Upper lobe of right lung (tissue), 1 donor: ENCODE results near the gene C15orf39. TPM values are rescaled to one million over a fixed set of nuclear protein-coding genes. Genes with fewer than 3 reads are reported as not detected.

Experiments used
- ATAC-seq: fragments of 200-7000 bp; cut with Tn5 transposase; one replicate; pipeline ENCODE4 v1.9.1; 2020; ENCODE audit warnings: mild to moderate bottlenecking, moderate library complexity
- DNase-seq: peaks from one replicate; pipeline ENCODE4 v3.0.0-alpha.2; 2020
- H3K27ac ChIP-seq: fragments of 200-600 bp; one replicate; pipeline ENCODE4 v1.8.0; 2022
- H3K27me3 ChIP-seq: fragments of 200-600 bp; one replicate; pipeline ENCODE4 v1.8.0; 2022; ENCODE audit warnings: mild to moderate bottlenecking
- H3K36me3 ChIP-seq: fragments of 200-600 bp; one replicate; pipeline ENCODE4 v1.8.0; 2022
- H3K4me1 ChIP-seq: fragments of 200-600 bp; one replicate; pipeline ENCODE4 v1.8.0; 2022
- H3K4me3 ChIP-seq: fragments of 200-600 bp; one replicate; pipeline ENCODE4 v1.8.0; 2022; ENCODE audit warnings: mild to moderate bottlenecking
- H3K9me3 ChIP-seq: fragments of 200-600 bp; one replicate; pipeline ENCODE4 v1.8.0; 2022
- intact Hi-C: fragments of 100-400 bp; cut with DNase I; formaldehyde crosslinking; loops from one replicate; pipeline ENCODE4 v1.11.0; 2022
- total RNA-seq: library from RNA; stranded (reverse); fragmentation: NEBNext Ultra II Directional; extraction: Animal tissue kit (Norgen Biotek cat#: 25700); gene quantifications from one replicate; pipeline ENCODE4 v1.2.1, GENCODE V29; 2021
- TF ChIP-seq, protein P1 (sequence below): fragments of 200-600 bp; IDR thresholded peaks from one replicate; pipeline ENCODE4 v1.8.0; 2022; ENCODE audit warnings: antibody characterized with exemption
- donor health status: DM: no; HTN: yes; CAD: no; lungs with severe emphysema.

C15orf39 gene
- total RNA-seq, 1 donor from 2014 or later = 33.3 TPM

DNA sequence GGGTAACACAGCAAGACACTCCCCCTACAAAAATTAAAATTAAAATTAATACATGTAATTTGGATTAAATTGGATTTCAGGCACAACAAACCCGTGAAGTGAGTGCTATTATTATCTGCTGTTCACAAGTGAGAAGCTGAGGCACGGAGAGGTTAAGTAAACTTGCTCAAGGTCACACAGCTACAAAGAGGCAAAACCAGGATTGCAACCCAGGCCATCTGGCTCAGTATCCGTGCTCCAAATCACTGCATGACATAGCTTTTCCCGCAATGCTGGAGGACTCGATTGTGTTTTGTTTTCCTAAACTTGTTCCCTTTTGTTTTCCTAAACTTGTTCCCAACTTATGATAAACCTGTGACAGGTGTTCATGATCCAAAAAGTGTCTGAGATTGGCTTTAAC is 19.9 kb upstream of the C15orf39 start:
- TF ChIP-seq, protein P1, sequence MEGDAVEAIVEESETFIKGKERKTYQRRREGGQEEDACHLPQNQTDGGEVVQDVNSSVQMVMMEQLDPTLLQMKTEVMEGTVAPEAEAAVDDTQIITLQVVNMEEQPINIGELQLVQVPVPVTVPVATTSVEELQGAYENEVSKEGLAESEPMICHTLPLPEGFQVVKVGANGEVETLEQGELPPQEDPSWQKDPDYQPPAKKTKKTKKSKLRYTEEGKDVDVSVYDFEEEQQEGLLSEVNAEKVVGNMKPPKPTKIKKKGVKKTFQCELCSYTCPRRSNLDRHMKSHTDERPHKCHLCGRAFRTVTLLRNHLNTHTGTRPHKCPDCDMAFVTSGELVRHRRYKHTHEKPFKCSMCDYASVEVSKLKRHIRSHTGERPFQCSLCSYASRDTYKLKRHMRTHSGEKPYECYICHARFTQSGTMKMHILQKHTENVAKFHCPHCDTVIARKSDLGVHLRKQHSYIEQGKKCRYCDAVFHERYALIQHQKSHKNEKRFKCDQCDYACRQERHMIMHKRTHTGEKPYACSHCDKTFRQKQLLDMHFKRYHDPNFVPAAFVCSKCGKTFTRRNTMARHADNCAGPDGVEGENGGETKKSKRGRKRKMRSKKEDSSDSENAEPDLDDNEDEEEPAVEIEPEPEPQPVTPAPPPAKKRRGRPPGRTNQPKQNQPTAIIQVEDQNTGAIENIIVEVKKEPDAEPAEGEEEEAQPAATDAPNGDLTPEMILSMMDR = no peak
- DNase-seq (no peak), ATAC-seq (no peak)
- Histone ChIP-seq H3K27me3 (no peaks in the 10 kb centered on the region), H3K4me3 (no peak overlapping the region), H3K4me1 (peaks cover 38% of the 10 kb centered on the region), H3K9me3 (no peaks in the 10 kb centered on the region), H3K27ac (no peak overlapping the region), H3K36me3 (no peaks in the 10 kb centered on the region)
- intact Hi-C loops = no loop called here

DNA sequence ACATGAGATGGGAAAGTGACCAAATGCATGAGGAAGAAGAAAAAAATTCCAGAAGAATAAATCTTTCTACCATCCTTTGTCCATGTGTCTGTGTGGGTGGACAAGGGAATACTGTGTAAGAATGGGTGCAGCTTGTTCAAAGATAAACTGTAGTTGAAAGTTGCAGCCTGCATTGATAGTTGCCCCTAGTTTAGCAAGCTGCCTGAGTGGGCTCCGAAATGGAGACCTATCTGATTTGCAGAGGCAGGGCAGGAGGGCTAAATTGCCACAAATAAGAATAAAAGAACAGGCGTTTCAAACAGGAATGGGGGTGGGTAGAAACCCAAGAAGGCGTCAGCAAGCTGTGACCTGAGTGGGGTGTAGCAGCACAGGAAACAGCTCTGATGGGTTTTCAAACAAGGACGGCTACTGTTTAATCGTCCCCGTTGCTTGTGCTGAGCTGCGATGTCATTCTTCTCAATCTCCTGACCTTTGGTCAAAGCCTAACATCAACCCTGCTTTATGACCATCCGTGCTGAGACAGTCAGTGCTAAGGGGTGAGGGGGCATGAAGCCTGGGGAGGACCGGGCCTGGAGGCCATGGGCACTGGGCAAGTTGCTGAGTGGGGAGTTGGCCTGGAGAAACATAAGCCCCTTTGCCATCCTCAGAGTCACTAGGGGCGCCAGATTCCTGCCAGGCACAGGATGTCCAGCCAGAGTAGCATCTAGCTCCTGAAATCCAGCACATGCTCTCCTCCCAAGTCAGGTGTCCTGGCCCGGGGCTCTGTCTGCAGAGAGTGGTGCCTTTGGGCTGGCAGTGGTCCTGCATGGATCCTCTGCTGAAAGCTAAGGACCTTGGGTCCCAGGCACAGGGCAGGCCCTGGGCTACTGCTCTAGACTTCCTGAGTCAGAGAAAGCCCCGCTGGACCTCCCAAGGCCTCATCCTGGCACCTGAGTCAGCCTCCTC is 19.2 kb upstream of the C15orf39 start:
- H3K4me1 ChIP-seq = peaks cover 32% of the 10 kb centered on the region
- no peaks in the 10 kb centered on the region for H3K27me3 ChIP-seq
- H3K4me3 ChIP-seq = no peak overlapping the region
- H3K36me3 ChIP-seq = no peaks in the 10 kb centered on the region
- H3K27ac ChIP-seq = no peak overlapping the region
- H3K9me3 ChIP-seq = no peaks in the 10 kb centered on the region
- TF ChIP-seq, protein P1 = no peak
- intact Hi-C loops = no loop called here
- ATAC-seq (no peak), DNase-seq (no peak)

DNA sequence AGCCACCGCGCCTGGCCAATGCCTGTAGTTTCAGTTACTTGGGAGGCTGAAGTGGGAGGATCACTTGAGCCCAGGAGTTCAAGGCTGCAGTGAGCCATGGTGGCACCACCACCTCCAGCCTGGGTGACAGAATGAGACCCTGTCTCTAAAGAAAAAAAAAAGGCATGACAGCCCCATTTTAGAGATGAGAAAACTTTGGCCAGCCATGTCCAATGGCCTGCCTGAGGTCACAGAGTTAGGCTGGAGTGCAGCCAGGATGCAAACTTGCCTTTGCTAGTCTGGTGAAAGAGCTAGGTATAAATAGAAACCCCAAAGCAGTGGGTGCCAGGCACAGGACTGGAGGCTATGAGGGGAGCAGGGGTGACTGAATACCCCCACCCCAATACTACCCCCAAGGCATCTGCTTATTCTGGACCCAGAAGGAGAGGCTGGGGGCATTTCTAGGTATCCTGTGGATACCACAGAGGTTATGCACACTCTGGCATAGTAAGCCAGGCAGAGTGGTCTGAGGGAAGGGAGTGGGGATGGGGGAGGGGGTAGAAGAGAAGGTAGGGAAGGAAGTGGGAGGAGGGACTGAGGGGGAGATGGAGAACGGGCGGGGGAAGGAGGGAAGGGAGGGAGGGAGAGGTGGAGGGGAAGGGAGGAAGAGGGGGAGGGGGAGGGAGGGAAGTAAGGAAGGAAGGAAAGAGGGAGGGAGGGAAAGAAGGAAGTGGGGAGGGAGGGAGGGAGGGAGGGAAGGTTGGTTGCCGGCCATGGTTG is 16.2 kb upstream of the C15orf39 start:
- no peaks in the 10 kb centered on the region for H3K36me3 ChIP-seq
- H3K9me3 ChIP-seq = no peaks in the 10 kb centered on the region
- DNase-seq (no peak), ATAC-seq (no peak)
- H3K27me3 ChIP-seq = no peaks in the 10 kb centered on the region
- H3K4me3 ChIP-seq = no peak overlapping the region
- TF ChIP-seq, protein P1 = no peak
- H3K27ac ChIP-seq = no peak overlapping the region
- peaks cover 10% of the 10 kb centered on the region for H3K4me1 ChIP-seq
- intact Hi-C loops = no loop called here

DNA sequence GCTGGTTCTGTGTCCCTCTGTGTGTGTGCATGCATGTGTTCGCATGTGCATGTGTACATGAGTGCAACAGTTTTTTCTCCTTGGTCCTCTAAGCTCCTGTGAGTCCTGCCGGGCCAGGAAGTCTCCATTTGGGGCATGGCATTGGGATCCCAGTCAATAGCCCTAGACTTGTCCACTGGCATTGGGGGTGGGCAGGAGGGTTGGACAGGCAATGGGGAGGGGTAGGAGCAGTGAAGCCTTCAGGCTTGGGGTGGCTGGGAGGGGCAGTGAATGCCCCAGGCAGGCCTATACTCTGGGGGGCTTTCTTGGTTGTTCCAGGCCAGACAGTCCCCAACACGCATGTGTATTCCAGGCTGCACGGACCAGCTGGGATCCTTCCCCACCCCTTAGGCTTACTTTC is 15.6 kb upstream of the C15orf39 start:
- Histone ChIP-seq H3K27me3 (no peaks in the 10 kb centered on the region), H3K4me1 (peaks cover 5% of the 10 kb centered on the region), H3K27ac (no peak overlapping the region), H3K4me3 (no peak overlapping the region), H3K9me3 (no peaks in the 10 kb centered on the region), H3K36me3 (no peaks in the 10 kb centered on the region)
- no peak for ATAC-seq
- intact Hi-C loops = no loop called here
- DNase-seq = no peak
- TF ChIP-seq, protein P1 = no peak

DNA sequence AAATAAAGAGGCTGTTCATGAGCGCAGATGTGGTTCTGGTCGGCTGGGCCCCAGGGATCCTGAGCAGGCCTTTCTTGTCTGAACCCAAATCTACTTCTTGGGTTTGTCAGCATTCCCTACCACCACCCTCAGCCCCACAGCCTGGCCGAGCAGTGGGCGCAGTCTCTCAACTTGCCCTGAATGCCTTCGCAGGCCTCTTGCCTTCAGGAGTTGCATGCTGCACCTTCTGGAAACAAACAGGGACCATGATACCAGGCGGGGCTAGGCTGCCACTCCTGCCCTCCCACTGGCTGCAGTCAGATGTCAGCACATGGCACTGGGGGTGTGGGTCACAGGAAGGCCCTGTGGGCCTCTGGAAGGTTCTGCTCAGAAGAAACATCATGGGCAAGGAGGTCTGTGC is 13.2 kb upstream of the C15orf39 start:
- DNase-seq = no peak
- H3K36me3 ChIP-seq = no peaks in the 10 kb centered on the region
- intact Hi-C loops = no loop called here

More for the DNA sequence above, 13.2 kb upstream of the C15orf39 start:
- TF ChIP-seq, protein P1 = no peak
- Histone ChIP-seq H3K4me1 (no peaks in the 10 kb centered on the region), H3K27me3 (no peaks in the 10 kb centered on the region), H3K9me3 (no peaks in the 10 kb centered on the region), H3K4me3 (no peak overlapping the region), H3K27ac (no peak overlapping the region)
- no peak for ATAC-seq
